MG63 (cell line): Measurements from ENCODE around the gene ZNF684. TPM values are rescaled to one million over a fixed set of nuclear protein-coding genes. Genes with fewer than 3 reads are reported as not detected.

Experiments
- total RNA-seq: library from RNA; depleted of rRNA; stranded (reverse); fragments of >200 nt; shearing (Covaris generic); gene quantifications from 2 replicates; pipeline ENCODE4 v1.2.3, GENCODE V29; 2014; ENCODE audit warnings: low replicate concordance; rRNA removed

Gene ZNF684
- total RNA-seq, 1 experiment from 2014 or later, result 2.3 TPM

Other genes starting within 250 kb of the ZNF684 start
- gene COL9A2, start 214.4 kb upstream of the ZNF684 start, total RNA-seq, result 2.0 TPM in 1 of 2 replicates, not detected in the other
- 95.8 and 98.2 TPM in 2 replicates for gene SMAP2, start 157.9 kb upstream of the ZNF684 start, total RNA-seq
- gene ZFP69B, start 81.2 kb upstream of the ZNF684 start, total RNA-seq, result 0.66 and 7.2 TPM in 2 replicates
- gene ZFP69, start 54.3 kb upstream of the ZNF684 start, total RNA-seq, result 2.6 and 2.8 TPM in 2 replicates
- gene EXO5, start 22.9 kb upstream of the ZNF684 start, total RNA-seq, result 5.2 TPM in 2 replicates
- gene RIMS3, start 134.0 kb downstream of the ZNF684 start, total RNA-seq, result 0.82 TPM in 1 of 2 replicates, not detected in the other
- 10.7 and 16.4 TPM in 2 replicates for gene NFYC, start 160.1 kb downstream of the ZNF684 start, total RNA-seq